Measurements from ENCODE around the gene ITPA.
A peak's percentile ranks its signal among the peaks of the same experiment; 100 is the strongest.

ITPA gene

GRCh38 chr20:3209257-3209945, at the start of gene ITPA:
ITPA (plus strand) TSS chr20:3209498; CDS start chr20:3209552, 54 bp downstream.
- peak; percentile 43 for DNase-seq (ENCODE audit: low read depth)

- DNase-seq (ENCODE audit: low read depth): no peak
These were observed 48.9 kb upstream of the ITPA start for GRCh38 chr20:3160418-3160817.

- no peak for DNase-seq (ENCODE audit: low read depth)
These were observed 47.8 kb upstream of the ITPA start for GRCh38 chr20:3161316-3162079.

- DNase-seq (ENCODE audit: low read depth): no peak
These were observed 47.2 kb upstream of the ITPA start for GRCh38 chr20:3162080-3162611.

DNA sequence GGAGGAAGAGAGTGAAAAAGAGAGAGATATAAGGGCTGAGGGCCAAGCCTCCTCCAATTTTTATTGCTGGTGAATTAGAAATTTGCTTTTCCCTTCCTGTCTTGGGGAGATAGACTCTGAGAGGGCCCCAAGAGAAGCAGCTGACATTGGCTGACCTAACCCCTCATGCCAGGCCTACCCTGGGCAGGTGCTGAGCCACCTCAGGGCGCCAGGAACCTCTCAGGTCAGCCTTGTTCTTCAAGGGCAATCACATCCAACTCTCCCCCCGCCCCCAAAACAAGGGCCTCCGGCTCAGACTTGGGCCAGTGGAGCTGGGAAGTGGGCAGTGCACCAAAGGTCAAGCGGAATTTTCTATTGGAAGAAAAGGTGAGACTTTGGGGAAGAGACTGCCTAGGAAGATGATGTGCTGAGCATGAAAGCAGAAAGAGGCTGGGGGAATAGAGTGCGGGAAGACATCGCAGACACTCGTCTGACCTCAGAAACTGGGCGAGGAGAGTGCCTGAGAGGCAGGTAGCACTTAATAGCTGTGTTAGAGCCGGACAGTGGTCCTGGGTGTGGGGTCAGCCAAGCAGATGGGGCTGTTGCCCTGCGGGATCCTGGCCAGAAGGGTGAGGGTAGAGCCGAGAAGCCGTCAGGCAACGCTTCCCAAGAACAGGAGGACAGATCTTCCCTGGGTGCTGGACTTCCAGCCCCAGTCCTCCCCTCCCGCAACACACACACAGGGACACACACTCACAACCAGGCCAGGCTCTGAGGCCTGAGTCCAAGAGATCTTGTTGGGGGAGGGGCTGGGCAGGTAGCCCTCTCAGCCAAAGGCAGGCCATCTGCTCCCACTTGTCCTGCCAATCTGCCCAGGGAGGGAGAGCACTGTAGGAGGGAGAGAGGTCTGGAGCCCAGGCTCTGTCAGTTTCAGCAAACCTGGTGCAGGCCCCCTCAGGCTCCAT, 45.9 kb upstream of the ITPA start:
- no peak for DNase-seq (ENCODE audit: low read depth)

- no peak for DNase-seq (ENCODE audit: low read depth)
These were observed 45.1 kb upstream of the ITPA start for GRCh38 chr20:3164043-3164762.

DNA sequence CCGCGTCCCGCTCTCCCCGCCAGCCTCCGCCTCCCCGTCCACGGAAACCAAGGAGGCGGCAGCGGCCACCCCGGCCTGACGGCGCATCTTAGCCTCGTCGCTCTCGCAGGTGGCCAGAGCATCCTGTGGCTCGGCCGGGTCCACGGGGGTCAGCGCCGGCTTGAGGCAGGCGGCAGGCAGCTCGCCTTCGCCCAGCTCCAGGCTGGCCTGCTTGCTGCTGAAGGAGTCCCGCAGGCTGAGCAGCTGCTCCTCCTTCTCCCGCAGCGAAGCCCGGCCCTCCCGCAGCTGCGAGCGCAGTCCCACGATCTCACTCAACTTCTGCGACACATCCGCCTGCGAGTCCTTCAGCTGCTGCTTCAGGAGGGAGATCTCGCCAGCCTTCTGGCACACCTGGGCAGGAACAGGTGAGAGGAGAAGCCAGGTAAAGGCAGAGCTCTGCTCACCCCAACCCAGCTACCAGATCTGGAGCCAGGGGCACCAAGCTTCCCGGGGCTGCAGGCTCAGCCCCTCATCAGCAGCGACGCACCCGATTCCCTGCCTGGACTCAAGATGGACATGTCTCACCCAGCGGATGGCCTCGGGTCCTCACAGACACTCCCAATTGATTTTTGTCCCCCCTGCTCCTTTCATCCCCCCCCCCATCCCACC, 44.4 kb upstream of the ITPA start:
- no peak for DNase-seq (ENCODE audit: low read depth)

GRCh38 chr20:3165473-3166337, 43.6 kb upstream of the ITPA start:
- DNase-seq (ENCODE audit: low read depth): no peak

DNA sequence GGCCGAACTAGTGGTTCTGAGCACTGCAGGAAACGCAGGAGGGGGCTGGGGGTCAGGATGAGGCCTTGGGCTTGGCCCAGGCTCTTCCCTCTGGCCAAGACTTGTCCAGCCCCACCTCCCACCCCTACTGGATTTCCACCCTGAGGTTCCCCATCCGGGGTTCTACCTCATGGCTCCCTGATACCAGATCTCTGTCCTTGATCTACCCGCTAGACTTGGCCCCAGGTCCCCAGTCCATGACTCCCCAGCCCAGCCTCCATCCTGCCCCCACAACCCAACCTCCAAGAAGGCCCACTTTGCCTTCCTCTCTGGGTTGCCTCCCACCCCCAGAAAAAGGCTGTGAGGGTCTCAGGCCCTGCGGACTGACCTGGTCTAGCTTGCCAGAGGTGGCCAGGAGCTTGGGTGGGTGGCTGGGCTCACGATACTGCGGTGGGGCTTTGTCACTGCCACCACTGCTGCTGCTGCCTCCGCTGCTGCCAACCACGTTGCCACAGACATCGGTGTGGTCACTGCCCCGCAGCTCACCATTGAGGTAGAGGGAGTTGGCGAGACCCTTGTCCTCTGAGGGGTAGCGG, 42.9 kb upstream of the ITPA start:
- no peak for DNase-seq (ENCODE audit: low read depth)

GRCh38 chr20:3166913-3167342, 42.4 kb upstream of the ITPA start:
- no peak for DNase-seq (ENCODE audit: low read depth)

- no peak for DNase-seq (ENCODE audit: low read depth)
These were observed 41.6 kb upstream of the ITPA start for GRCh38 chr20:3167738-3168078.

DNA sequence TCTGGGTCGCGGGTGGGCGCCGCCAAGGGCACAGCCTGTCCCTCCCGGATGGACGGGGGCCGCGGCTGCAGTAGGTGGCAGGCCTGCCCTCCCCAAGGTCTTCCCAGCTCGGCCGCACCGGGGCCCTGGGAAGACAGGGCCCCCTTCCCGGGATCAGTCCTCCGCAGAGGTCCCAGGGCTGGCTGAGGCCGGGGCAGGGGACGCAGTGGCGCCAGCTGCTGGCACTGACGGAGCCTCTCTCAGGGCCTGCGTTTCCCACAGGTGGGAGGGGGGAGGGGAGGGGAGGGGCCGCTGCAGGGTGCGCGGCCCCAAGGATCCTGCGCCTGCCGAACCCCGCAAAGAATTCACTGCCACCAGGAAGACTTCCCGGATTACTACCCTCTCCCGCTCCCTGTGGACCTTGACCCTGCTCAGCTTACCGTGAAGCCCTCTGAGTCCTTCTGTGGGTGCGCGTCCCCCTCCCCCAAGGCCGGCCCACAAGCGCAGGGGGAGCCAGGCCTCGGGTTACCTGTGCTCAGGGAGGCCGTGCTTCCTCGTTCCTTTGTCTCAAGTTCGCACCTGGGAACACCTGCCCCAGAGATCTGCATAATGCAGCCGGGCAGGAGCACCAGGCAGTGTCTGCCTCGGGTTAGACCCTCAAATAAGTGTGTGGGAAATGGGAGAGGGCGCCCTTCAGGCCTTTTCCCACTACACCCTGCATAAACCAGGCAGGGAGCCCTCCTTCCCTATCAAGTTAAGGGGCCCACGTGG, 41.0 kb upstream of the ITPA start:
- DNase-seq (ENCODE audit: low read depth): no peak

GRCh38 chr20:3168829-3169590, 40.3 kb upstream of the ITPA start:
- DNase-seq (ENCODE audit: low read depth): no peak

- DNase-seq (ENCODE audit: low read depth): no peak
These were observed 37.7 kb upstream of the ITPA start for GRCh38 chr20:3171391-3172125.

- no peak for DNase-seq (ENCODE audit: low read depth)
These were observed 37.0 kb upstream of the ITPA start for GRCh38 chr20:3172126-3172932.

GRCh38 chr20:3172933-3173609, 36.2 kb upstream of the ITPA start, which contains the start of gene LZTS3:
LZTS3 (minus strand) TSS chr20:3173549; CDS start chr20:3167163, 6,386 bp downstream.
- DNase-seq (ENCODE audit: low read depth): peak; percentile 82
